Endothelial cell (in vitro differentiated cells): Measurements from ENCODE around the gene PON3. TPM values are rescaled to one million over a fixed set of nuclear protein-coding genes. Genes with fewer than 3 reads are reported as not detected.

Experiments
- DNase-seq: peaks from one replicate; pipeline ENCODE4 v3.0.0; 2021; ENCODE audit warnings: low spot score
- H3K27ac Mint-ChIP-seq: one replicate; pipeline ENCODE4 v1.8.0; 2021; ENCODE audit warnings: mixed read lengths, inconsistent platforms; ENCODE audit not compliant: unreplicated experiment
- H3K27me3 Mint-ChIP-seq: one replicate; pipeline ENCODE4 v1.8.0; 2021; ENCODE audit warnings: mild to moderate bottlenecking, moderate library complexity, mixed read lengths, inconsistent platforms; ENCODE audit not compliant: unreplicated experiment
- H3K36me3 Mint-ChIP-seq: one replicate; pipeline ENCODE4 v1.8.0; 2021; ENCODE audit warnings: mild to moderate bottlenecking, low read depth, mixed read lengths, inconsistent platforms; ENCODE audit not compliant: unreplicated experiment
- H3K4me1 Mint-ChIP-seq: one replicate; pipeline ENCODE4 v1.8.0; 2021; ENCODE audit warnings: mild to moderate bottlenecking, mixed read lengths, inconsistent platforms; ENCODE audit not compliant: unreplicated experiment
- H3K4me3 Mint-ChIP-seq: one replicate; pipeline ENCODE4 v1.8.0; 2021; ENCODE audit warnings: mild to moderate bottlenecking, mixed read lengths, inconsistent platforms; ENCODE audit not compliant: unreplicated experiment
- H3K9me3 Mint-ChIP-seq: one replicate; pipeline ENCODE4 v1.8.0; 2021; ENCODE audit warnings: mixed read lengths, inconsistent platforms; ENCODE audit not compliant: unreplicated experiment
- CTCF ChIP-seq: fragments of 200-600 bp; sonication (generic); IDR thresholded peaks from one replicate; pipeline ENCODE4 v1.5.0; 2021; ENCODE audit warnings: antibody characterized with exemption; ENCODE audit not compliant: unreplicated experiment
- total RNA-seq: library from RNA; stranded (reverse); fragmentation: NEBNext Ultra II Directional; extraction: Animal tissue kit (Norgen Biotek cat#: 25700); gene quantifications from one replicate; pipeline ENCODE4 v1.2.1, GENCODE V29; 2021; ENCODE audit not compliant: unreplicated experiment

Gene PON3
- total RNA-seq, 1 donor from 2014 or later: 50.9 TPM

- H3K27ac Mint-ChIP-seq: no peak overlapping the region
These were observed 15.9 kb upstream of the PON3 start for GRCh38 chr7:95412075-95412474.

GRCh38 chr7:95411666-95412065 is 15.5 kb upstream of the PON3 start:
- Mint-ChIP-seq H3K27ac (no peak overlapping the region), H3K36me3 (peaks cover 27% of the 10 kb centered on the region), H3K4me3 (no peak overlapping the region), H3K27me3 (no peaks in the 10 kb centered on the region), H3K9me3 (no peaks in the 10 kb centered on the region), H3K4me1 (peaks cover 12% of the 10 kb centered on the region)
- no peak for TF ChIP-seq CTCF
- no peak for DNase-seq

More at GRCh38 chr7:95412075-95412474, 15.9 kb upstream of the PON3 start:
- Mint-ChIP-seq H3K27me3 (no peaks in the 10 kb centered on the region), H3K9me3 (no peaks in the 10 kb centered on the region), H3K4me3 (no peak overlapping the region), H3K36me3 (peaks cover 27% of the 10 kb centered on the region), H3K4me1 (peaks cover 11% of the 10 kb centered on the region)
- no peak for DNase-seq
- no peak for TF ChIP-seq CTCF

GRCh38 chr7:95411036-95411435 is 14.9 kb upstream of the PON3 start:
- H3K27me3 Mint-ChIP-seq: no peaks in the 10 kb centered on the region
- no peak for TF ChIP-seq CTCF
- peaks cover 18% of the 10 kb centered on the region for H3K4me1 Mint-ChIP-seq
- no peak for DNase-seq
- no peak overlapping the region for H3K27ac Mint-ChIP-seq
- no peak overlapping the region for H3K4me3 Mint-ChIP-seq
- H3K36me3 Mint-ChIP-seq: peaks cover 31% of the 10 kb centered on the region
- no peaks in the 10 kb centered on the region for H3K9me3 Mint-ChIP-seq

DNA sequence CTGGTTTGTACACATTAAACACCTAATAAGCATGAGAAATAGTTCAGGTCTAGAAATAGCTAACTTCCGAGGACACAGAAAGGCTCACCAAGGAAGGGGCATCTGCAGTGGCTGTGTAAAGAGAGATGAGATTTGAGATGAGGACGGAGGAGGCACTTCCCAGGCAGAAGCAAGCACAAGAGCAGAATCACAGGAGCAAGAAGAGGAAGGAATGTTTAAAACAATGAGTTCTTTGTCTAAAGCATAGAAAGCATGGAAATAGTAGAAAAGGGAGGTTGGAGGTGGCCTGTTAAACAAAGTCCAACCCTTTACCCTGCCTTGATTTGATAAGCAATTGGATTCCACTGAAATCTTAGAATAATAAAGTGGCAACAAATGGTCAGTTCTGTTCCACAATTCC is 11.6 kb upstream of the PON3 start:
- H3K36me3 Mint-ChIP-seq: peaks cover 36% of the 10 kb centered on the region
- peaks cover 28% of the 10 kb centered on the region for H3K4me1 Mint-ChIP-seq
- H3K27ac Mint-ChIP-seq: peak overlapping the region; percentile 55
- no peak for DNase-seq
- TF ChIP-seq CTCF: no peak
- H3K9me3 Mint-ChIP-seq: no peaks in the 10 kb centered on the region
- H3K27me3 Mint-ChIP-seq: no peaks in the 10 kb centered on the region
- H3K4me3 Mint-ChIP-seq: no peak overlapping the region

- DNase-seq: no peak
- Mint-ChIP-seq H3K4me1 (peaks cover 28% of the 10 kb centered on the region), H3K9me3 (no peaks in the 10 kb centered on the region), H3K4me3 (no peak overlapping the region), H3K27ac (no peak overlapping the region), H3K36me3 (peaks cover 27% of the 10 kb centered on the region), H3K27me3 (no peaks in the 10 kb centered on the region)
- TF ChIP-seq CTCF: no peak
These were observed 9.6 kb upstream of the PON3 start for GRCh38 chr7:95405800-95406199.
